Adrenal gland (tissue), 12 donors: ENCODE measurements around the gene TBCB. TPM values are rescaled to one million over a fixed set of nuclear protein-coding genes. Genes with fewer than 3 reads are reported as not detected.
"Not testable (repeated sequence)": the region's sequence is repeated elsewhere in the genome, so short reads cannot be mapped to it uniquely, and the experiment has no call there.

Experiments
- DNase-seq, 7 donors: peaks; one replicate each; pipeline ENCODE4 v3.0.0-alpha.2; 2019 to 2020
- H3K27ac ChIP-seq, 5 donors: fragments of 200-600 bp; sonication (generic) in 4 of 5; 1 replicate in 3 of 5; 2 replicates in 2 of 5; pipeline versions ENCODE4 v1.5.1 to v1.8.0; 2016 to 2020; ENCODE audit warnings: mild to moderate bottlenecking in 1 of 5
- H3K27me3 ChIP-seq: fragments of 200-600 bp; 2 replicates; pipeline ENCODE4 v1.8.0; 2021
- H3K36me3 ChIP-seq, 2 donors: fragments of 200-600 bp; replicated peaks in 1 of 2; 1 replicate in 1 of 2; 2 replicates in 1 of 2; pipeline versions ENCODE4 v1.5.1 to v1.8.0; 2018 to 2022
- H3K4me1 ChIP-seq, 2 donors: fragments of 200-600 bp; replicated peaks in 1 of 2; 1 replicate in 1 of 2; 2 replicates in 1 of 2; pipeline versions ENCODE4 v1.5.1 to v1.8.0; 2018 to 2021
- H3K4me3 ChIP-seq, 4 donors: fragments of 200-600 bp; sonication (generic) in 3 of 4; one replicate each; pipeline ENCODE4 v1.5.1; 2016 to 2018
- H3K9me3 ChIP-seq, 3 donors: fragments of 200-600 bp; sonication (generic) in 1 of 3; replicated peaks in 1 of 3; 1 replicate in 2 of 3; 2 replicates in 1 of 3; pipeline versions ENCODE4 v1.5.1 to v1.8.0; 2016 to 2021
- CTCF ChIP-seq, 6 experiments: fragments of 450-650 bp in 4 of 6; fragments of 200-600 bp in 2 of 6; sonication (generic) in 1 of 6; IDR thresholded peaks; 1 replicate in 5 of 6; 2 replicates in 1 of 6; pipeline versions ENCODE4 v1.5.1 to v1.8.0; 2016 to 2021; ENCODE audit warnings: antibody characterized with exemption in 6 of 6, mild to moderate bottlenecking in 2 of 6, moderate library complexity in 1 of 6
- POLR2A ChIP-seq, 2 donors: fragments of 450-650 bp; IDR thresholded peaks; one replicate each; pipeline ENCODE4 v1.6.1; 2017; ENCODE audit warnings: antibody characterized with exemption in 2 of 2, mild to moderate bottlenecking in 2 of 2, moderate library complexity in 1 of 2
- WGBS, 4 donors: extraction: QIAGEN DNeasy Blood & Tissue Kit in 2 of 4; methylation state at CpG; one replicate each; pipeline versions ENCODE4 v1.1.5 to v1.1.7; 2013 to 2017; 5-methylcytosine and 5-hydroxymethylcytosine counted together
- intact Hi-C, 2 donors: fragments of 100-400 bp; cut with DNase I; formaldehyde crosslinking; loops; one replicate each; pipeline versions ENCODE4 v1.14.1 to v1.15.0; 2022 to 2023
- polyA plus RNA-seq, 3 donors: library from polyadenylated mRNA; stranded (reverse); fragments of 200-250 nt in 2 of 3; fragments of 350-450 nt in 1 of 3; fragmentation: Illumina TruSeq in 1 of 3; extraction: RNeasy Lipid Tissue Mini Kit (QIAGEN cat#74804) in 1 of 3; gene quantifications; one replicate each; pipeline ENCODE4 v1.2.3, GENCODE V29; 2013 to 2014
- total RNA-seq, 9 donors: library from RNA; depleted of rRNA in 4 of 9; stranded (reverse); fragments of >200 nt in 4 of 9; fragments of 120-200 nt in 1 of 9; fragmentation: NEBNext Ultra II Directional in 1 of 9; extraction: Animal tissue kit (Norgen Biotek cat#: 25700) in 1 of 9; gene quantifications; one replicate each; pipeline versions ENCODE4 v1.1.0 to v1.2.4, GENCODE V29; 2013 to 2023
- donor health status: healthy with polysubstance abuse.
- donor health status: Bipolar disorder and iron deficiency.
- donor health status: DM: yes; HTN: yes; CAD: no.
- donor health status: DM: no; HTN: no; CAD: no.
- donor health status: DM: no; HTN: no; CAD: no.
- donor health status: DM: yes; HTN: yes; CAD: no.

TBCB gene
- total and polyA plus RNA-seq, 12 donors = 88.8 to 233 (median 140) TPM

DNA sequence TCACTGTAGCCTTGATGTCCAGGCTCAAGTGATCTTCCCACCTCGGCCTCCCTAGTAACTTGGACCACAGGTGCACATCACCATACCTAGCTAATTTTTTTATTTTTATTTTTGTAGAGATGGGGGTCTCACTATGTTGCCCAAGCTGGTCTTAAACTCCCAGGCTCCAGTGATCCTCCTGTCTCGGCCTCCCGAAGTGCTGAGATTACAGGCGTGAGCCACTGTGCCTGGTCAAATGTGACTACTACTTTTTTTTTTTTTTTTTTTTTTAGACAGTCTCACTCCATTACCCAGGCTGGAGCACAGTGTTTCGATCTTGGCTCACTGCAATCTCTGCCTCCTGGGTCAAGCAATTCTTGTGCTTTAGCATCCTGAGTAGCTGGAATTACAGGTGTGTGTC is 57.6 kb downstream of the TBCB start:
- intact Hi-C loops = loop anchor here (5.0 kb wide), 2 partner anchors 46 to 116 kb away; no protein-coding TSS in a partner anchor
- Histone ChIP-seq H3K27ac (no peak overlapping the region), H3K4me3 (no peak overlapping the region), H3K4me1 (no peaks in the 10 kb centered on the region), H3K36me3 (no peaks in the 10 kb centered on the region), H3K9me3 (no peaks in the 10 kb centered on the region), H3K27me3 (no peaks in the 10 kb centered on the region)
- WGBS, 4 donors = 83 to 95% (median 88%) methylated on average over 5 of the region's 5 CpGs
- DNase-seq = no peak
- TF ChIP-seq CTCF (IDR thresholded peaks at IDR 0.05) (no peak), POLR2A (IDR thresholded peaks at IDR 0.05) (no peak)

GRCh38 chr19:36173846-36174245 is 58.6 kb downstream of the TBCB start:
- not testable (repeated sequence) for H3K27me3 ChIP-seq, H3K4me1 ChIP-seq, H3K4me3 ChIP-seq, H3K36me3 ChIP-seq, H3K9me3 ChIP-seq, H3K27ac ChIP-seq, DNase-seq
- intact Hi-C loops = loop anchor here (5.0 kb wide), 2 partner anchors 47 to 117 kb away; no protein-coding TSS in a partner anchor
- WGBS, 4 donors = 76 to 87% (median 80%) methylated on average over 7 to 8 of the region's 8 CpGs

Other genes starting within 250 kb of the TBCB start
- 10 to 100 TPM in 4 of 9 donors, 1 to 10 TPM in 5; 1.0 to 68.7 (median 8.6) TPM for gene APLP1, start 246.9 kb upstream of the TBCB start, total RNA-seq
- gene APLP1, start 246.9 kb upstream of the TBCB start, polyA plus RNA-seq = 100 to 1,000 TPM in 1 of 3 donors, 10 to 100 TPM in 2; 77.4 to 278 (median 89.7) TPM
- 10 to 100 TPM in 2 of 9 donors, 1 to 10 TPM in 7; 1.7 to 10.8 (median 6.7) TPM for gene NFKBID, start 214.9 kb upstream of the TBCB start, total RNA-seq
- gene NFKBID, start 214.9 kb upstream of the TBCB start, polyA plus RNA-seq = 10 to 100 TPM in 2 of 3 donors, 1 to 10 TPM in 1; 1.5 to 18.9 (median 14.7) TPM
- 10 to 100 TPM in 5 of 9 donors, 1 to 10 TPM in 3, not detected in 1; 3.1 to 24.3 (median 10.3) TPM for gene HCST, start 212.9 kb upstream of the TBCB start, total RNA-seq
- 10 to 100 TPM in 2 of 3 donors, 1 to 10 TPM in 1; 2.8 to 97.2 (median 41.4) TPM for gene HCST, start 212.9 kb upstream of the TBCB start, polyA plus RNA-seq
- gene TYROBP, start 207.2 kb upstream of the TBCB start, total RNA-seq = 100 to 1,000 TPM in 7 of 9 donors, 10 to 100 TPM in 2; 11.8 to 323 (median 138) TPM
- 100 to 1,000 TPM in 2 of 3 donors, 10 to 100 TPM in 1; 83.9 to 291 (median 290) TPM for gene TYROBP, start 207.2 kb upstream of the TBCB start, polyA plus RNA-seq
- gene LRFN3, start 179.1 kb upstream of the TBCB start, total RNA-seq = 10 to 100 TPM in 7 of 9 donors, 1 to 10 TPM in 2; 1.7 to 23.3 (median 15.5) TPM
- gene LRFN3, start 179.1 kb upstream of the TBCB start, polyA plus RNA-seq = 1 to 10 TPM; 3.7 to 8.4 (median 7.1) TPM
- gene SDHAF1, start 120.3 kb upstream of the TBCB start, total RNA-seq = 10 to 100 TPM; 19.5 to 68.9 (median 25.2) TPM
- gene SDHAF1, start 120.3 kb upstream of the TBCB start, polyA plus RNA-seq = 10 to 100 TPM; 13.7 to 19.2 (median 15.9) TPM
- gene SYNE4, start 106.7 kb upstream of the TBCB start, total RNA-seq = under 1 TPM in 6 of 9 donors, not detected in 3; 0.14 to 0.53 (median 0.45) TPM
- 1 to 10 TPM in 1 of 3 donors, under 1 TPM in 2; 0.18 to 3.0 (median 0.67) TPM for gene SYNE4, start 106.7 kb upstream of the TBCB start, polyA plus RNA-seq
- gene ALKBH6, start 101.3 kb upstream of the TBCB start, total RNA-seq = 10 to 100 TPM; 16.8 to 30.6 (median 23.7) TPM
- 10 to 100 TPM; 18.5 to 39.8 (median 39.2) TPM for gene ALKBH6, start 101.3 kb upstream of the TBCB start, polyA plus RNA-seq
- gene CLIP3, start 82.6 kb upstream of the TBCB start, total RNA-seq = 10 to 100 TPM in 2 of 9 donors, 1 to 10 TPM in 7; 1.3 to 12.5 (median 6.4) TPM
- 10 to 100 TPM in 2 of 3 donors, 1 to 10 TPM in 1; 8.3 to 20.1 (median 12.6) TPM for gene CLIP3, start 82.6 kb upstream of the TBCB start, polyA plus RNA-seq
- 10 to 100 TPM in 3 of 9 donors, 1 to 10 TPM in 6; 3.2 to 15.9 (median 7.5) TPM for gene THAP8, start 61.2 kb upstream of the TBCB start, total RNA-seq
- 1 to 10 TPM; 3.2 to 6.0 (median 3.4) TPM for gene THAP8, start 61.2 kb upstream of the TBCB start, polyA plus RNA-seq
- 1 to 10 TPM in 2 of 9 donors, under 1 TPM in 6, not detected in 1; 0.12 to 2.0 (median 0.69) TPM for gene WDR62, start 60.6 kb upstream of the TBCB start, total RNA-seq
- gene WDR62, start 60.6 kb upstream of the TBCB start, polyA plus RNA-seq = 1 to 10 TPM in 1 of 3 donors, under 1 TPM in 2; 0.33 to 1.0 (median 0.77) TPM
- gene OVOL3, start 4.3 kb upstream of the TBCB start, total RNA-seq = not detected
- gene OVOL3, start 4.3 kb upstream of the TBCB start, polyA plus RNA-seq = not detected
- 10 to 100 TPM; 38.0 to 88.3 (median 74.9) TPM for gene POLR2I, start 593 bp upstream of the TBCB start, total RNA-seq
- gene POLR2I, start 593 bp upstream of the TBCB start, polyA plus RNA-seq = 100 to 1,000 TPM in 1 of 3 donors, 10 to 100 TPM in 2; 58.5 to 127 (median 69.9) TPM
- gene CAPNS1, start 24.6 kb downstream of the TBCB start, total RNA-seq = 100 to 1,000 TPM in 8 of 9 donors, 10 to 100 TPM in 1; 94.8 to 762 (median 298) TPM
- gene CAPNS1, start 24.6 kb downstream of the TBCB start, polyA plus RNA-seq = 100 to 1,000 TPM; 740 to 916 (median 745) TPM
- gene COX7A1, start 37.0 kb downstream of the TBCB start, total RNA-seq = 100 to 1,000 TPM in 4 of 9 donors, 10 to 100 TPM in 5; 20.4 to 163 (median 71.4) TPM
- gene COX7A1, start 37.0 kb downstream of the TBCB start, polyA plus RNA-seq = 100 to 1,000 TPM in 2 of 3 donors, 10 to 100 TPM in 1; 31.3 to 232 (median 187) TPM
- 1 to 10 TPM; 2.0 to 7.5 (median 4.1) TPM for gene ZNF565, start 99.2 kb downstream of the TBCB start, total RNA-seq
- gene ZNF565, start 99.2 kb downstream of the TBCB start, polyA plus RNA-seq = 1 to 10 TPM; 3.1 to 4.7 (median 3.5) TPM
- 100 to 1,000 TPM in 1 of 9 donors, 10 to 100 TPM in 8; 23.1 to 128 (median 41.0) TPM for gene ZNF146, start 99.6 kb downstream of the TBCB start, total RNA-seq
- 10 to 100 TPM; 20.7 to 62.5 (median 22.4) TPM for gene ZNF146, start 99.6 kb downstream of the TBCB start, polyA plus RNA-seq